Activated gamma-delta T cell (primary cell): ENCODE data around the gene CLCN1.
"Not testable (repeated sequence)": the region's sequence is repeated elsewhere in the genome, so short reads cannot be mapped to it uniquely, and the experiment has no call there.

ENCODE experiments used
- DNase-seq: peaks from one replicate; lab custom pipeline; 2025; lab: John Stamatoyannopoulos, UW

CLCN1 gene

GRCh38 chr7:143384661-143385631 lies 69.0 kb downstream of the CLCN1 start:
- DNase-seq: no peak

GRCh38 chr7:143385891-143386781 lies 70.2 kb downstream of the CLCN1 start:
- peak; percentile 21 for DNase-seq

GRCh38 chr7:143387156-143387975 lies 71.5 kb downstream of the CLCN1 start:
- DNase-seq: no peak

- no peak for DNase-seq
These were observed 72.1 kb downstream of the CLCN1 start for GRCh38 chr7:143388051-143388450.

- DNase-seq: no peak
These were observed 72.7 kb downstream of the CLCN1 start for GRCh38 chr7:143388491-143389101.

- DNase-seq: no peak
These were observed 73.6 kb downstream of the CLCN1 start for GRCh38 chr7:143389316-143390103.

- DNase-seq: no peak
These were observed 74.3 kb downstream of the CLCN1 start for GRCh38 chr7:143390104-143390772.

GRCh38 chr7:143390773-143391317 lies 74.9 kb downstream of the CLCN1 start:
- no peak for DNase-seq

- no peak for DNase-seq
These were observed 75.8 kb downstream of the CLCN1 start for GRCh38 chr7:143391462-143392404.

- not testable (repeated sequence) for DNase-seq
These were observed 76.5 kb downstream of the CLCN1 start for GRCh38 chr7:143392427-143392826.

GRCh38 chr7:143392875-143393266 lies 77.0 kb downstream of the CLCN1 start:
- DNase-seq: no peak

- no peak for DNase-seq
These were observed 77.5 kb downstream of the CLCN1 start for GRCh38 chr7:143393267-143394041.

GRCh38 chr7:143394068-143394467 lies 78.2 kb downstream of the CLCN1 start:
- no peak for DNase-seq

GRCh38 chr7:143394777-143395176 lies 78.9 kb downstream of the CLCN1 start:
- no peak for DNase-seq

GRCh38 chr7:143395187-143396149 lies 79.6 kb downstream of the CLCN1 start:
- DNase-seq: no peak

- DNase-seq: no peak
These were observed 80.3 kb downstream of the CLCN1 start for GRCh38 chr7:143396182-143396581.
